ENCODE measurements around the gene SUSD5.

DNA sequence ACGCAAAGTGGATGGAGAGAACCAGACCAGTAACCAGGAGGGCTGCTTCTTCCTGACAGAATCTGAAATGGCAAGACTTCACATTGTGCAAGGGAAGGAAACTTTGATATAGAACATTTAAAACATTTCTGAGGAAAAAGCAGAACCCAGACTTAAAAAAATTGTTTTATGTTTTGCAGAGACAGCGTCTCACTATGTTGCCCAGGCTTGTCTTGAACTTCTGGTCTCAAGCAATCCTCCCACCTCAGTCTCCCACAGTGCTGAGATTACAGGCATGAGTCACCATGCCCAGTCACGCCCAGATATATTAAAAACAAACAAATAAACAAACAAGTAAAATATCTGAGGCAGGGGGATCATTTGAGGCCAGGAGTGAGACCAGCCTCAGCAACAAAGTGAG, 58.6 kb downstream of the SUSD5 start:
- no peak for TF ChIP-seq CTCF (IDR thresholded peaks at IDR 0.05)
- no peak for TF ChIP-seq EZH2 (IDR thresholded peaks at IDR 0.05)
- TF ChIP-seq EZH2phosphoT487 (IDR thresholded peaks at IDR 0.05), result no peak

Measured in neural progenitor cell (in vitro differentiated cells).